BJ (cell line): ENCODE results near the gene CA7. TPM values are rescaled to one million over a fixed set of nuclear protein-coding genes. Genes with fewer than 3 reads are reported as not detected.

Source experiments
- CTCF ChIA-PET: fragments of 350-600 bp; formaldehyde crosslinking; extraction: SDS; loops from one replicate; lab custom pipeline; 2021; ENCODE audit warnings: antibody characterized with exemption, inconsistent platforms; lab: Yijun Ruan, JAX
- POLR2A ChIA-PET: fragments of 300-600 bp; sonication (Branson Sonifier 250); formaldehyde crosslinking; extraction: SDS; loops from one replicate; lab custom pipeline; 2021; ENCODE audit warnings: antibody characterized with exemption; lab: Charles Lee
- DNase-seq: peaks from one replicate; pipeline ENCODE4 v3.0.0-alpha.2; 2011; ENCODE audit warnings: low read depth
- H3K27me3 ChIP-seq: 2 replicates; pipeline ENCODE4 v1.6.0; 2011; ENCODE audit warnings: low read length; ENCODE audit not compliant: control insufficient read depth, insufficient read depth
- H3K36me3 ChIP-seq: 2 replicates; pipeline ENCODE4 v1.5.1; 2011; ENCODE audit warnings: low read length; ENCODE audit not compliant: control insufficient read depth, insufficient read depth
- H3K4me3 ChIP-seq: 2 replicates; pipeline ENCODE4 v1.5.1; 2011; ENCODE audit warnings: low read depth, mild to moderate bottlenecking, control low read depth, low read length
- CTCF ChIP-seq: IDR thresholded peaks from 2 replicates; pipeline ENCODE4 v1.5.1; 2011; ENCODE audit warnings: low read depth, mild to moderate bottlenecking, control low read depth, inconsistent platforms, low read length, moderate library complexity; ENCODE audit not compliant: insufficient read depth
- polyA plus RNA-seq: library from polyadenylated mRNA; depleted of rRNA; stranded (reverse); fragments of >200 nt; gene quantifications from 2 replicates; pipeline ENCODE4 v1.2.3, GENCODE V29; 2011

Gene CA7
- polyA plus RNA-seq, 1 experiment, result not detected

- POLR2A ChIA-PET, result no interaction called here
- TF ChIP-seq CTCF, result no peak
- H3K36me3 ChIP-seq, result peaks cover 9% of the 10 kb centered on the region
- CTCF ChIA-PET, result no interaction called here
- no peaks in the 10 kb centered on the region for H3K27me3 ChIP-seq
- no peak overlapping the region for H3K4me3 ChIP-seq
- DNase-seq, result no peak
Observed at GRCh38 chr16:66888647-66889615, 44.7 kb downstream of the CA7 start.

GRCh38 chr16:66889622-66890021 lies 45.4 kb downstream of the CA7 start:
- Histone ChIP-seq H3K4me3 (no peak overlapping the region), H3K27me3 (no peaks in the 10 kb centered on the region), H3K36me3 (peaks cover 6% of the 10 kb centered on the region)
- no peak for DNase-seq
- CTCF ChIA-PET, result interaction anchor here (0.7 to 1.2 kb wide), 2 partner anchors 18 to 89 kb away, joined by 3 read pairs; no protein-coding TSS in a partner anchor
- POLR2A ChIA-PET, result no interaction called here
- TF ChIP-seq CTCF, result no peak

GRCh38 chr16:66890799-66891198 lies 46.6 kb downstream of the CA7 start:
- no peaks in the 10 kb centered on the region for H3K27me3 ChIP-seq
- ChIA-PET CTCF (interaction anchor here (1.0 to 1.5 kb wide), 6 partner anchors 16 to 270 kb away, joined by 3 to 5 read pairs (median 4); no protein-coding TSS in a partner anchor), POLR2A (no interaction called here)
- no peaks in the 10 kb centered on the region for H3K36me3 ChIP-seq
- H3K4me3 ChIP-seq, result no peak overlapping the region
- no peak for DNase-seq
- TF ChIP-seq CTCF, result no peak

GRCh38 chr16:66891360-66891759 lies 47.1 kb downstream of the CA7 start:
- CTCF ChIA-PET, result interaction anchor here (0.6 to 10.6 kb wide), 6 partner anchors 16 to 70 kb away, joined by 3 to 118 read pairs (median 4); partner anchors contain the start of genes CES3 and RRAD
- Histone ChIP-seq H3K4me3 (no peak overlapping the region), H3K36me3 (no peaks in the 10 kb centered on the region), H3K27me3 (no peaks in the 10 kb centered on the region)
- no peak for DNase-seq
- no peak for TF ChIP-seq CTCF
- POLR2A ChIA-PET, result no interaction called here

- Histone ChIP-seq H3K4me3 (no peak overlapping the region), H3K27me3 (no peaks in the 10 kb centered on the region), H3K36me3 (no peaks in the 10 kb centered on the region)
- CTCF ChIA-PET, result interaction anchor here (0.6 to 10.6 kb wide), 7 partner anchors 19 to 69 kb away, joined by 3 to 118 read pairs (median 5); partner anchors contain the start of genes CES3 and RRAD
- POLR2A ChIA-PET, result no interaction called here
- no peak for TF ChIP-seq CTCF
- no peak for DNase-seq
Observed at GRCh38 chr16:66891797-66892196, 47.6 kb downstream of the CA7 start.
